ENCODE measurements around the gene TMEM131. TPM values are rescaled to one million over a fixed set of nuclear protein-coding genes. Genes with fewer than 3 reads are reported as not detected.
A peak's percentile ranks its signal among the peaks of the same experiment; 100 is the strongest.
"Not testable (repeated sequence)": the region's sequence is repeated elsewhere in the genome, so short reads cannot be mapped to it uniquely, and the experiment has no call there.

The TMEM131 gene
- total RNA-seq, 1 experiment from 2014 or later, result 29.6 TPM

DNA sequence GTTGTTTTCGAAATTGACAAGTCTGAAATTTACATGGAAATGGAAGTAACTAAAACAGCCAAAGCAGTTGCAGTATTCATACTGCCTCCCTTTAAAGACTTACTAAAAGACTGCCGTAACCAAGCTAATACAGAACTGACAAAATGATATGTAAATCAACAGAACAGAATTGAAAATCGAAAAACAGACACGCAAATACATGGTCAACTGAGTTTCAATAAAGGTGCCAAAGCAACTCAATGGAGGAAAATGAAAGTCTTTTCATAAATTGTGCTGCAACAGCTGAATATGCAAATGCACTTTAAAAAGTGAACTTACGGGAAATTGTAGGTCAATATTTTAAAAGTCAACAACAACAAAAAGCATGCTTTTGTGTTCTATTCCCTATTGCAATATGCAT is 34.2 kb downstream of the TMEM131 start:
- H3K36me3 ChIP-seq (ENCODE audit: low read depth), result 0 out of 2 replicates have a peak, but pooled peaks cover 10% of the 10 kb centered on the region
- no peak for DNase-seq
- no TSS peak for BruUV-seq (replicated peaks)
- H3K79me2 ChIP-seq (ENCODE audit: low read depth), result peaks cover 96% of the 10 kb centered on the region
- H3K27me3 ChIP-seq (ENCODE audit: insufficient read depth, low read depth), result no peaks in the 10 kb centered on the region
- peaks cover 8% of the 10 kb centered on the region; the same call in 1 of the 2 replicates for H4K20me1 ChIP-seq (ENCODE audit: insufficient read depth)
- no peak overlapping the region for H3K4me3 ChIP-seq
- no peak for TF ChIP-seq EZH2 (IDR thresholded peaks at IDR 0.05; ENCODE audit: low read depth)
- TF ChIP-seq, protein P1, sequence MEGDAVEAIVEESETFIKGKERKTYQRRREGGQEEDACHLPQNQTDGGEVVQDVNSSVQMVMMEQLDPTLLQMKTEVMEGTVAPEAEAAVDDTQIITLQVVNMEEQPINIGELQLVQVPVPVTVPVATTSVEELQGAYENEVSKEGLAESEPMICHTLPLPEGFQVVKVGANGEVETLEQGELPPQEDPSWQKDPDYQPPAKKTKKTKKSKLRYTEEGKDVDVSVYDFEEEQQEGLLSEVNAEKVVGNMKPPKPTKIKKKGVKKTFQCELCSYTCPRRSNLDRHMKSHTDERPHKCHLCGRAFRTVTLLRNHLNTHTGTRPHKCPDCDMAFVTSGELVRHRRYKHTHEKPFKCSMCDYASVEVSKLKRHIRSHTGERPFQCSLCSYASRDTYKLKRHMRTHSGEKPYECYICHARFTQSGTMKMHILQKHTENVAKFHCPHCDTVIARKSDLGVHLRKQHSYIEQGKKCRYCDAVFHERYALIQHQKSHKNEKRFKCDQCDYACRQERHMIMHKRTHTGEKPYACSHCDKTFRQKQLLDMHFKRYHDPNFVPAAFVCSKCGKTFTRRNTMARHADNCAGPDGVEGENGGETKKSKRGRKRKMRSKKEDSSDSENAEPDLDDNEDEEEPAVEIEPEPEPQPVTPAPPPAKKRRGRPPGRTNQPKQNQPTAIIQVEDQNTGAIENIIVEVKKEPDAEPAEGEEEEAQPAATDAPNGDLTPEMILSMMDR (conservative IDR thresholded peaks at IDR 0.05), result no peak
- peaks cover 4% of the 10 kb centered on the region for H3F3A ChIP-seq (ENCODE audit: insufficient read depth, low read depth)
- H3K4me1 ChIP-seq (replicated peaks; ENCODE audit: insufficient read depth), result peaks cover 9% of the 10 kb centered on the region
- CTCF ChIA-PET, result no interaction called here
- POLR2A ChIA-PET (ENCODE audit: unreplicated experiment), result no interaction called here
- no peak overlapping the region for H2AFZ ChIP-seq
- no peak overlapping the region for H3K4me2 ChIP-seq
- intact Hi-C loops (cut with micrococcal nuclease; ENCODE audit: unreplicated experiment), result no loop called here
- no peaks in the 10 kb centered on the region for H3K9me3 ChIP-seq (ENCODE audit: insufficient read depth, low read depth)
- H3K27ac ChIP-seq, result no peak overlapping the region
- no peaks in the 10 kb centered on the region for H3K9me2 ChIP-seq (ENCODE audit: insufficient read depth)

- Histone ChIP-seq H2AFZ (no peak overlapping the region), H3F3A (ENCODE audit: insufficient read depth, low read depth) (no peaks in the 10 kb centered on the region; the same call in none of the 2 replicates), H3K79me2 (ENCODE audit: low read depth) (peaks cover 94% of the 10 kb centered on the region), H3K36me3 (ENCODE audit: low read depth) (0 out of 2 replicates have a peak, but pooled peaks cover 10% of the 10 kb centered on the region), H3K27me3 (ENCODE audit: insufficient read depth, low read depth) (no peaks in the 10 kb centered on the region), H3K4me2 (no peak overlapping the region), H4K20me1 (ENCODE audit: insufficient read depth) (peaks cover 4% of the 10 kb centered on the region), H3K4me1 (replicated peaks; ENCODE audit: insufficient read depth) (0 out of 2 replicates have a peak, but pooled peaks cover 3% of the 10 kb centered on the region), H3K9me2 (ENCODE audit: insufficient read depth) (no peaks in the 10 kb centered on the region), H3K4me3 (no peak overlapping the region), H3K27ac (no peak overlapping the region), H3K9me3 (ENCODE audit: insufficient read depth, low read depth) (no peaks in the 10 kb centered on the region)
- no peak for DNase-seq
- POLR2A ChIA-PET (ENCODE audit: unreplicated experiment), result no interaction called here
- no peak for TF ChIP-seq EZH2 (IDR thresholded peaks at IDR 0.05; ENCODE audit: low read depth)
- TF ChIP-seq, protein P1 (conservative IDR thresholded peaks at IDR 0.05), result no peak
- CTCF ChIA-PET, result interaction anchor here (0.7 kb wide), 2 partner anchors 56 to 57 kb away, joined by 3 to 6 read pairs; no protein-coding TSS in a partner anchor
- BruUV-seq (replicated peaks), result no TSS peak
- intact Hi-C loops (cut with micrococcal nuclease; ENCODE audit: unreplicated experiment), result no loop called here
Observed at GRCh38 chr2:97958184-97958583, 37.6 kb downstream of the TMEM131 start.

DNA sequence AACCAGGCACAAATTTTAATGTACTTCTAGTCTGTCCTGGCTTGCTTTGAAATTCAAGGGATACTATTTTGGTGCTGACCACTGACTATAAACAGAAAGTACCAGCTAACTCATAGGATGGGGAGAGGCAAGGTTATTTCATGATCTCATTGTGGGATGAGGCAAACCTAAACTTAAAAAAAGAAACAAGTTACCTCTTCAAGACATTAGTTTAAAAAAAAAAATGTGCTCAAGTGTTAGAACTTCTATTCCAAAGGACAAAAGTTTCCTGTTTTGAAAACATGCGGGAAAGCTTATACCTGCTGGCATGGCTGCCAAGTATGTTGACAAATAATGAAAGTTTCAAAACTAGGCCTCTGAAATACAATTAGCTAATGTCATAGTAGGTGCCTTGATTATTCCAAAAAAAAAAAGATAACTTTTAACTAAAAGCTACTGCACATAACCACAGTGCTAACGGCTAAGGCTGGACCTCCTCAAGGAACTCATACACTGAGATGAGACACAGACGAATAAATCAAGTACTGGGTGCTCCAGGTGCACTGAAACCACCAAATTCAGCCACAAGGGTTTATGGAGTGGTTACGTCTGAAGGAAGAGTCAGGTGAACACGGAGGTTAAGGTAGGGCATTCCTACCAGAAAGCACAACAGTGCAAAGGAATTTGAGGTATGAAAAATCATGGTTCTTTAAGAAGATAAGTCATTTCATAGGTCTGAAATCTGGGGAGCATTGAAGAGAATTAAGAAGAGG is 38.1 kb downstream of the TMEM131 start:
- BruUV-seq (replicated peaks), result no TSS peak
- H3K27me3 ChIP-seq (ENCODE audit: insufficient read depth, low read depth), result no peaks in the 10 kb centered on the region
- DNase-seq, result peak in 1 of 2 experiments; percentile 41
- POLR2A ChIA-PET (ENCODE audit: unreplicated experiment), result no interaction called here
- H3K27ac ChIP-seq, result no peak overlapping the region
- TF ChIP-seq, protein P1 (conservative IDR thresholded peaks at IDR 0.05), result no peak
- TF ChIP-seq EZH2 (IDR thresholded peaks at IDR 0.05; ENCODE audit: low read depth), result no peak
- H3K9me2 ChIP-seq (ENCODE audit: insufficient read depth), result no peaks in the 10 kb centered on the region
- H3K4me3 ChIP-seq, result no peak overlapping the region
- H3K36me3 ChIP-seq (ENCODE audit: low read depth), result 0 out of 2 replicates have a peak, but pooled peaks cover 10% of the 10 kb centered on the region
- H3K4me1 ChIP-seq (replicated peaks; ENCODE audit: insufficient read depth), result 0 out of 2 replicates have a peak, but pooled peaks cover 3% of the 10 kb centered on the region
- CTCF ChIA-PET, result interaction anchor here (0.6 to 0.7 kb wide), 2 partner anchors 57 to 157 kb away, joined by 3 read pairs; no protein-coding TSS in a partner anchor
- no peak overlapping the region for H2AFZ ChIP-seq
- H4K20me1 ChIP-seq (ENCODE audit: insufficient read depth), result peaks cover 4% of the 10 kb centered on the region
- intact Hi-C loops (cut with micrococcal nuclease; ENCODE audit: unreplicated experiment), result no loop called here
- H3K79me2 ChIP-seq (ENCODE audit: low read depth), result peaks cover 94% of the 10 kb centered on the region
- no peaks in the 10 kb centered on the region for H3K9me3 ChIP-seq (ENCODE audit: insufficient read depth, low read depth)
- no peaks in the 10 kb centered on the region; the same call in none of the 2 replicates for H3F3A ChIP-seq (ENCODE audit: insufficient read depth, low read depth)
- H3K4me2 ChIP-seq, result no peak overlapping the region

DNA sequence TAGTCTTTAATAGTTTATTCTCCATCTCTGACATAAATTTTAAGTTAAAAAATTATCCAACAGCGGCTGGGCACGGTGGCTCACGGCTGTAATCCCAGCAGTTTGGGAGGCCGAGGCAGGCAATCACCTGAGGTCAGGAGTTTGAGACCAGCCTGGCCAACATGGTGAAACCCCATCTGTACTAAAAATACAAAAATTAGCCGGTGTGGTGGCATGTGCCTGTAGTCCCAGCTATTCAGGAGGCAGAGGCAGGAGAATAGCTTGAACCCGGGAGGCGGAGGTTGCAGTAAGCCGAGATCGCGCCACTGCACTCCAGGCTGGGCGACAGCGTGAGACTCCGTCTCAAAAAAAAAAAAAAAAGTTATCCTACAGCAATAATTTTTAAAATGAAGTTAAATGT is 39.0 kb downstream of the TMEM131 start:
- H3K27me3 ChIP-seq (ENCODE audit: insufficient read depth, low read depth); DNase-seq; H3K4me3 ChIP-seq; H4K20me1 ChIP-seq (ENCODE audit: insufficient read depth); H3K9me2 ChIP-seq (ENCODE audit: insufficient read depth); H3K4me2 ChIP-seq; H3K27ac ChIP-seq; H3K9me3 ChIP-seq (ENCODE audit: insufficient read depth, low read depth); CTCF ChIA-PET; H2AFZ ChIP-seq; POLR2A ChIA-PET (ENCODE audit: unreplicated experiment); BruUV-seq (replicated peaks); intact Hi-C loops (cut with micrococcal nuclease; ENCODE audit: unreplicated experiment); H3F3A ChIP-seq (ENCODE audit: insufficient read depth, low read depth): not testable (repeated sequence)
- 0 out of 2 replicates have a peak, but pooled peaks cover 10% of the 10 kb centered on the region for H3K36me3 ChIP-seq (ENCODE audit: low read depth)
- H3K4me1 ChIP-seq (replicated peaks; ENCODE audit: insufficient read depth), result peaks cover 10% of the 10 kb centered on the region
- peaks cover 94% of the 10 kb centered on the region for H3K79me2 ChIP-seq (ENCODE audit: low read depth)

Data from PC-9 (cell line).